ENCODE measurements around the gene DCDC1.

Gene DCDC1

GRCh38 chr11:31387379-31387778 lies 17.8 kb upstream of the DCDC1 start:
- H3K4me3 ChIP-seq (ENCODE audit: low read length): no peak overlapping the region
- no peak overlapping the region for H3K9ac ChIP-seq (ENCODE audit: low read depth, low read length)
- peaks cover 7% of the 10 kb centered on the region for H3K4me1 ChIP-seq (ENCODE audit: insufficient read depth, low read length)
- no peak overlapping the region for H3K27ac ChIP-seq (ENCODE audit: low read length)
- H3K27me3 ChIP-seq (ENCODE audit: insufficient read depth, low read length): no peaks in the 10 kb centered on the region
- peaks cover 3% of the 10 kb centered on the region; the same call in 1 of the 2 replicates for H3K9me3 ChIP-seq (ENCODE audit: insufficient read depth, low read depth, low read length)
- H3K36me3 ChIP-seq (ENCODE audit: insufficient read depth, low read depth, low read length): peaks cover 10% of the 10 kb centered on the region

GRCh38 chr11:31383116-31383515 lies 13.6 kb upstream of the DCDC1 start:
- Histone ChIP-seq H3K27me3 (ENCODE audit: insufficient read depth, low read length) (no peaks in the 10 kb centered on the region), H3K27ac (ENCODE audit: low read length) (no peak overlapping the region), H3K9me3 (ENCODE audit: insufficient read depth, low read depth, low read length) (no peaks in the 10 kb centered on the region)

GRCh38 chr11:31375879-31376278 lies 6.3 kb upstream of the DCDC1 start:
- Histone ChIP-seq H3K4me3 (ENCODE audit: low read length) (no peak overlapping the region), H3K36me3 (ENCODE audit: insufficient read depth, low read depth, low read length) (no peaks in the 10 kb centered on the region)

More at GRCh38 chr11:31383116-31383515, 13.6 kb upstream of the DCDC1 start:
- no peak overlapping the region for H3K9ac ChIP-seq (ENCODE audit: low read depth, low read length)
- peaks cover 10% of the 10 kb centered on the region for H3K36me3 ChIP-seq (ENCODE audit: insufficient read depth, low read depth, low read length)
- H3K4me3 ChIP-seq (ENCODE audit: low read length): no peak overlapping the region
- peaks cover 7% of the 10 kb centered on the region for H3K4me1 ChIP-seq (ENCODE audit: insufficient read depth, low read length)

GRCh38 chr11:31366795-31367194 lies 2.7 kb downstream of the DCDC1 start:
- no peak overlapping the region for H3K27ac ChIP-seq (ENCODE audit: low read length)
- no peaks in the 10 kb centered on the region; the same call in 1 of the 2 replicates for H3K4me1 ChIP-seq (ENCODE audit: insufficient read depth, low read length)
- H3K27me3 ChIP-seq (ENCODE audit: insufficient read depth, low read length): no peaks in the 10 kb centered on the region

More at GRCh38 chr11:31375879-31376278, 6.3 kb upstream of the DCDC1 start:
- Histone ChIP-seq H3K4me1 (ENCODE audit: insufficient read depth, low read length) (no peaks in the 10 kb centered on the region), H3K9me3 (ENCODE audit: insufficient read depth, low read depth, low read length) (no peaks in the 10 kb centered on the region), H3K27me3 (ENCODE audit: insufficient read depth, low read length) (no peaks in the 10 kb centered on the region), H3K9ac (ENCODE audit: low read depth, low read length) (no peak overlapping the region), H3K27ac (ENCODE audit: low read length) (no peak overlapping the region)

GRCh38 chr11:31361743-31362142 lies 7.8 kb downstream of the DCDC1 start:
- no peak overlapping the region for H3K27ac ChIP-seq (ENCODE audit: low read length)
- no peaks in the 10 kb centered on the region for H3K9me3 ChIP-seq (ENCODE audit: insufficient read depth, low read depth, low read length)
- no peaks in the 10 kb centered on the region for H3K27me3 ChIP-seq (ENCODE audit: insufficient read depth, low read length)

More at GRCh38 chr11:31366795-31367194, 2.7 kb downstream of the DCDC1 start:
- no peaks in the 10 kb centered on the region for H3K36me3 ChIP-seq (ENCODE audit: insufficient read depth, low read depth, low read length)
- H3K4me3 ChIP-seq (ENCODE audit: low read length): no peak overlapping the region
- H3K9ac ChIP-seq (ENCODE audit: low read depth, low read length): no peak overlapping the region
- no peaks in the 10 kb centered on the region for H3K9me3 ChIP-seq (ENCODE audit: insufficient read depth, low read depth, low read length)

GRCh38 chr11:31355817-31356216 lies 13.7 kb downstream of the DCDC1 start:
- Histone ChIP-seq H3K27me3 (ENCODE audit: insufficient read depth, low read length) (no peaks in the 10 kb centered on the region), H3K9me3 (ENCODE audit: insufficient read depth, low read depth, low read length) (no peaks in the 10 kb centered on the region), H3K9ac (ENCODE audit: low read depth, low read length) (no peak overlapping the region), H3K4me3 (ENCODE audit: low read length) (no peak overlapping the region), H3K4me1 (ENCODE audit: insufficient read depth, low read length) (peaks cover 4% of the 10 kb centered on the region; the same call in 1 of the 2 replicates), H3K36me3 (ENCODE audit: insufficient read depth, low read depth, low read length) (no peaks in the 10 kb centered on the region), H3K27ac (ENCODE audit: low read length) (no peak overlapping the region)

More at GRCh38 chr11:31361743-31362142, 7.8 kb downstream of the DCDC1 start:
- H3K9ac ChIP-seq (ENCODE audit: low read depth, low read length): no peak overlapping the region
- no peak overlapping the region for H3K4me3 ChIP-seq (ENCODE audit: low read length)
- no peaks in the 10 kb centered on the region; the same call in 1 of the 2 replicates for H3K4me1 ChIP-seq (ENCODE audit: insufficient read depth, low read length)
- no peaks in the 10 kb centered on the region for H3K36me3 ChIP-seq (ENCODE audit: insufficient read depth, low read depth, low read length)

GRCh38 chr11:31355131-31355530 lies 14.4 kb downstream of the DCDC1 start:
- no peak overlapping the region for H3K9ac ChIP-seq (ENCODE audit: low read depth, low read length)
- H3K27me3 ChIP-seq (ENCODE audit: insufficient read depth, low read length): no peaks in the 10 kb centered on the region
- no peak overlapping the region for H3K27ac ChIP-seq (ENCODE audit: low read length)
- no peaks in the 10 kb centered on the region for H3K9me3 ChIP-seq (ENCODE audit: insufficient read depth, low read depth, low read length)
- no peak overlapping the region for H3K4me3 ChIP-seq (ENCODE audit: low read length)
- H3K4me1 ChIP-seq (ENCODE audit: insufficient read depth, low read length): peaks cover 4% of the 10 kb centered on the region; the same call in 1 of the 2 replicates
- no peaks in the 10 kb centered on the region for H3K36me3 ChIP-seq (ENCODE audit: insufficient read depth, low read depth, low read length)

- Histone ChIP-seq H3K4me3 (ENCODE audit: low read length) (no peak overlapping the region), H3K36me3 (ENCODE audit: insufficient read depth, low read depth, low read length) (no peaks in the 10 kb centered on the region), H3K27me3 (ENCODE audit: insufficient read depth, low read length) (no peaks in the 10 kb centered on the region), H3K9me3 (ENCODE audit: insufficient read depth, low read depth, low read length) (no peaks in the 10 kb centered on the region), H3K9ac (ENCODE audit: low read depth, low read length) (no peak overlapping the region), H3K27ac (ENCODE audit: low read length) (no peak overlapping the region), H3K4me1 (ENCODE audit: insufficient read depth, low read length) (peaks cover 4% of the 10 kb centered on the region; the same call in 1 of the 2 replicates)
Measured at GRCh38 chr11:31351168-31351567, 18.4 kb downstream of the DCDC1 start.

- Histone ChIP-seq H3K27ac (ENCODE audit: low read length) (no peak overlapping the region), H3K9me3 (ENCODE audit: insufficient read depth, low read depth, low read length) (no peaks in the 10 kb centered on the region), H3K36me3 (ENCODE audit: insufficient read depth, low read depth, low read length) (no peaks in the 10 kb centered on the region), H3K9ac (ENCODE audit: low read depth, low read length) (no peak overlapping the region), H3K4me3 (ENCODE audit: low read length) (no peak overlapping the region), H3K27me3 (ENCODE audit: insufficient read depth, low read length) (no peaks in the 10 kb centered on the region), H3K4me1 (ENCODE audit: insufficient read depth, low read length) (no peaks in the 10 kb centered on the region)
Measured at GRCh38 chr11:31340903-31341572, 28.5 kb downstream of the DCDC1 start.

- no peaks in the 10 kb centered on the region for H3K27me3 ChIP-seq (ENCODE audit: insufficient read depth, low read length)
- no peak overlapping the region for H3K27ac ChIP-seq (ENCODE audit: low read length)
- peaks cover 11% of the 10 kb centered on the region; the same call in 1 of the 2 replicates for H3K9me3 ChIP-seq (ENCODE audit: insufficient read depth, low read depth, low read length)
- no peak overlapping the region for H3K4me3 ChIP-seq (ENCODE audit: low read length)
- H3K4me1 ChIP-seq (ENCODE audit: insufficient read depth, low read length): no peaks in the 10 kb centered on the region
- no peak overlapping the region for H3K9ac ChIP-seq (ENCODE audit: low read depth, low read length)
- H3K36me3 ChIP-seq (ENCODE audit: insufficient read depth, low read depth, low read length): no peaks in the 10 kb centered on the region
Measured at GRCh38 chr11:31337806-31338205, 31.7 kb downstream of the DCDC1 start.

GRCh38 chr11:31328697-31329096 lies 40.8 kb downstream of the DCDC1 start:
- Histone ChIP-seq H3K4me1 (ENCODE audit: insufficient read depth, low read length) (no peaks in the 10 kb centered on the region), H3K9ac (ENCODE audit: low read depth, low read length) (no peak overlapping the region), H3K36me3 (ENCODE audit: insufficient read depth, low read depth, low read length) (no peaks in the 10 kb centered on the region), H3K4me3 (ENCODE audit: low read length) (no peak overlapping the region), H3K27ac (ENCODE audit: low read length) (no peak overlapping the region), H3K27me3 (ENCODE audit: insufficient read depth, low read length) (no peaks in the 10 kb centered on the region), H3K9me3 (ENCODE audit: insufficient read depth, low read depth, low read length) (no peaks in the 10 kb centered on the region)

- Histone ChIP-seq H3K36me3 (ENCODE audit: insufficient read depth, low read depth, low read length) (no peaks in the 10 kb centered on the region), H3K9me3 (ENCODE audit: insufficient read depth, low read depth, low read length) (no peaks in the 10 kb centered on the region)
Measured at GRCh38 chr11:31327417-31327816, 42.1 kb downstream of the DCDC1 start.

More at GRCh38 chr11:31327417-31327816, 42.1 kb downstream of the DCDC1 start:
- H3K4me3 ChIP-seq (ENCODE audit: low read length): no peak overlapping the region
- H3K27ac ChIP-seq (ENCODE audit: low read length): no peak overlapping the region
- H3K9ac ChIP-seq (ENCODE audit: low read depth, low read length): no peak overlapping the region
- H3K4me1 ChIP-seq (ENCODE audit: insufficient read depth, low read length): no peaks in the 10 kb centered on the region
- H3K27me3 ChIP-seq (ENCODE audit: insufficient read depth, low read length): no peaks in the 10 kb centered on the region

Measured in iPS-20b (cell line).